ENCODE results near the gene CARMIL1.
"Not testable (repeated sequence)": the region's sequence is repeated elsewhere in the genome, so short reads cannot be mapped to it uniquely, and the experiment has no call there.

Gene CARMIL1

GRCh38 chr6:25278261-25278913 lies 787 bp upstream of the CARMIL1 start:
- no peak for DNase-seq

GRCh38 chr6:25279748-25280343 lies 672 bp downstream of the CARMIL1 start:
- no peak for DNase-seq

- DNase-seq = no peak
Measured at GRCh38 chr6:25280344-25281074, 1.3 kb downstream of the CARMIL1 start.

DNA sequence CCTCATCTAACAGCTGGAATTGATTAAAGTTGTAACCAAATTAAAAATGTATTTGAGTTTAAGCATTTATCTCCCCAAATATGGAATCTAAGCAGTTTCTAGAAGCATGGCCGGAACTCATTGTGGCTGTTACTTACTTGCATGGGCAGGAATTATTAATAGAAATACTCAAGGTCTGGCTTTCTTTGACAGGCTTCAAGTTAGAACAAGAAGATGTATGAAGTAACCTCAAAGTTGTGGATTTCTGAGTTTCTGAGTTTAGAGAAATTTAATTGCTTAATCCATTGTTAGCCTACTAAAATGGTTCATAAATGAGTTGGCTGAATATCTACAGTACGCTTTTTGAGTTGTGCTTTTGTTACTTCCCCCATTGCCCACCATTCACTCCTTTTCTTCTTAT lies 7.7 kb downstream of the CARMIL1 start:
- no peak for DNase-seq

GRCh38 chr6:25287941-25288340 lies 8.8 kb downstream of the CARMIL1 start:
- DNase-seq = no peak

GRCh38 chr6:25288518-25288917 lies 9.3 kb downstream of the CARMIL1 start:
- DNase-seq = no peak

GRCh38 chr6:25290306-25291060 lies 11.3 kb downstream of the CARMIL1 start:
- DNase-seq = no peak

- DNase-seq = no peak
Measured at GRCh38 chr6:25292384-25292783, 13.2 kb downstream of the CARMIL1 start.

GRCh38 chr6:25295651-25296050 lies 16.5 kb downstream of the CARMIL1 start:
- no peak for DNase-seq

DNA sequence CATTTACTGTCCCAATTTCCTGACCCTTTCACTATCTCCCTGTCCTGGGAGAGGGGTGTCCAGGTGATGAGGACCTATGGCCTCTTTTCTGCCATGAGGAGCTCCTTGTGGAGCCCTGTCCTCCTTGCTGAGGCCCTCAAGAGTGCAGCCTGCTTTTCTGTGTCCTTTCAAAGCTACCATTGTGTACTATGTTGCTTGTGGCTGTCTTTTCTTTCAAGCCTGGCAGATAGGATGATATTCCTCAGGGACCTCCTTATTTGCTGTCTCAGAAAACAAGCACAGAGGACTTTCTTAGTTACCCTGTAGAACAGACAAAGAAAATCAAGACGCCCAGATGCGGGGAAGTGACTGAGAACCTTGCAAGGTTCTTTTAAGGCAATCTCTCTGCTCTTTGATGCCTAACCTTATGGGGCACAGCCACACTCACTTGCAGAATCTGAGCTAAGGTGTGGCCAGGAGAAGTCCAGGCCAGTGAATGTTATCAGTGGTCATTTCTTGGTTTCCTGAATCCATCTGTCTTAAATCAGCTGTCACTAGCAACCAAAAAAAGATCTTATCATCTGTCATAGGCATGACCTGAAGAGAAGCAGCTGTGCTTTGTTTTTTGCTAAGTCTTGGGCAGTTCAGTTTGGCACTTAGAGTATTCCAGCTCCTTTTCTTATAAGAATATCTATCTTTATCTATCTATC lies 17.2 kb downstream of the CARMIL1 start:
- DNase-seq = no peak

DNA sequence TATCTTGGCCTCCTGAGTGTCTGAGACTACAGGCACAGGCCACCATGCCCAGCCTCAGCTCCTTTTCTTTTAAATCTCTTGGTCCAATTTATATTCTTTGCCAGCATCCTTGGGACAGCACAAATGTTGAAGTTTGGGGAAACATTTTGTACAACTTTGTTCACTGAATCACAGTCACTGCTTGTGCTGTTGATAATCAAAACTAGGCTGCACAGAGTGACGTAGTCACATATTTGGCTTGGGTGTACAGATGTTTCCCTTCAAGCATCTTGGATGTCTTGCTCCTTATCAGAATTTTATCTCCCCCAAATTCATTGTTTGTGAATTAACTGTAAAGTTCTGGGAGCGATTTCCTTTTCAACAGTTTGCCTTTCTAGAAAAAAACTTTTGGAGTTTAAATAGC lies 17.9 kb downstream of the CARMIL1 start:
- DNase-seq = no peak

DNA sequence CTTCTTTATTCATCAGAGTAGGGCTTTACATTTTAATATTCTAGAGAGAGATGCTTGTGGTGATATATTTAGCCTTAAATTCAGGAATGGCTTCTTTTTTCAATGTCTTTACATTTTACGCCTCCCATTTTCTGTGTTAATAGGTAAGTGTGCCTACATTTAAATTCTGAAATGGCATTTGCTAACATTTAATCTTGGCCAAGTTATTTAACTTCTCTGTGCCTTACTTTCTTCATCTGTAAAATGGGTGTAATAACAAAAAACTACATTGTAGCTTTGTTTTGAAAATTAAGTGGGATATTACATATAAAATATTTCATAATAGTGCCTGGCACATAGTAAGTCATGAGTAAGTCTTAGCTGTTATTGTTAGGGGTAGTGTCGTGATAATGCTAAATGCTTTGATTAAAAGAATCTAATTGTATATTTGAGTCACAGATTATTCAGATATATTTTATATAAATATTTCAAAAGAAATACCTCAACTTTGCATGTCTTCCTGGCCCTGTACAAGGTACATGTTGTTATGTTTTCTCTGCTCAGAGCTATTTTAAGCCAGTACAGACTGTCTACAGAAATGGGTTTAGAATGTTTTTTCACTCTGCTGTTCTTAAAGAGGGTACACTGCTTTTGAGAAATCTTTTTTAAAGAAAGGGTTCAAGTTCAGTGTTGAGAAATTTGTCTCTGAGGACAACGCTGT lies 18.8 kb downstream of the CARMIL1 start:
- DNase-seq = no peak

- DNase-seq = not testable (repeated sequence)
Measured at GRCh38 chr6:25298523-25298865, 19.3 kb downstream of the CARMIL1 start.

GRCh38 chr6:25301362-25301761 lies 22.2 kb downstream of the CARMIL1 start:
- DNase-seq = peak; percentile 95 to 96

GRCh38 chr6:25302151-25302550 lies 23.0 kb downstream of the CARMIL1 start:
- no peak for DNase-seq

GRCh38 chr6:25302677-25303128 lies 23.5 kb downstream of the CARMIL1 start:
- DNase-seq = no peak

DNA sequence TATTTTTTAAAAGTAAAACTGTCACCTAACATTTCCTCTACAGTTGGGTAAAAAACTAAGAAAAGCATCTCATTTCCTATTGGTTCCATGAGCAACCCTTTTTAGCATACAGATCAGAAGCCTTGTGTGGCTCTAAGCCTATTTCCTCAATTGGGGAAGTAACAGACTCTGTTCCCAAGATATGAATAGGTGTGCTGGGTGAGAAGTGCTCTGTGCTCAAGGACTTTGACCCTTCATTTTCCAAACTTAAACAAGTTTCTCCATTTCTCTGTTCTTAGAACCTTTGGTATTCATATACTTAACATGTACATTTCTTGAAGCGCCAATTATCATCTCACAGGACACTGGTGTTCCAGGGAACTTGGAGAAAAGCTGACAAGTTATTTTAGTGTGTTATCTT lies 24.1 kb downstream of the CARMIL1 start:
- no peak for DNase-seq

DNA sequence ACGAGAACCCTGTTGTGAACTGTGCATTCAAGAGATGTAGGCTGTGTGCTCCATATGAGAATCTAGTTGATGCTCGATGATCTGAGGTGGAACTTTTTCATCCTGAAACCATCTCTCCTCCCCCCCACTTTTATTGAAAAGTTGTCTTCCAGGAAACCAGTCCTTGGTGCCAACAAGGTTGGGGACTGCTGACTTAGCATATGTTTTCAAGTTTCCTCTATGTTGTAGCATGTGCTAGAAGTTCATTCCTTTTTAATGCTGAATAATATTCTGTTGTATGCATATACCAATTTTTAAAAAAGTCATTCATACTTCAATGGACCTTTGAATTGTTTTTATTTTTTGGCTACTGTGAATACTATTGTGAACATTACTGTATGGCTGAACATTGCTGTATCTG lies 27.2 kb downstream of the CARMIL1 start:
- no peak for DNase-seq

DNA sequence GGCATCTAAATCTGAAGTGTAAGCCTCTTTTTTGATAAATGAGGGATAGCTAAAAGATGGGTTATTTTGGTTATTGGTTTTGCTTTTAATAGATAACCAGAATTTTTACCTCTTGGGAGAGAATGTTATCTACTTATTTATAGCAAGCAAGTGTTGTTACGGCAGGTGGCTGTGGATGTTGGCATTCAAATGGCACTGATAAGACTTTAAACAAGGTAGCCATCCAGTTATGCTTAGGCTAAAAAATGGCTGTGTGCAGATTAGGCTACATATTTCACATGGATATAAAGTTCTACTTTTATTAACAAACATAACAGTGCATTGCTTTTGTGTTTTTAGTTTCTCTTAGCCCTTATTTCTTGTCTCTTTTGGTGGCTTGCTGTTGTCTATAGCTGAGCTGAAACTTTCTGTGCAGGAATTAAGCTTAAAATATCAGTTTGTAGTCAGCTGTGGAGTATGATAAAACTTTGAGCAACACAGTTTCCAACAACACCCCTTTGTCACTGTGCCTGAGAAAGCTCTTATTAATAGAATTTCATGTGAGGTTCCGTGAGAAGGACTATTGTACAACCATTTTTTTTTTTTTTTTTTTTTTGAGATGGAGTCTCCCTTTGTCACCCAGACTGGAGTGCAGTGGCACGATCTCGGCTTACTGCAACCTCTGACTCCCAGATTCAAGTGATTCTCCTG lies 28.8 kb downstream of the CARMIL1 start:
- DNase-seq = no peak

GRCh38 chr6:25309886-25310285 lies 30.7 kb downstream of the CARMIL1 start:
- no peak for DNase-seq

DNA sequence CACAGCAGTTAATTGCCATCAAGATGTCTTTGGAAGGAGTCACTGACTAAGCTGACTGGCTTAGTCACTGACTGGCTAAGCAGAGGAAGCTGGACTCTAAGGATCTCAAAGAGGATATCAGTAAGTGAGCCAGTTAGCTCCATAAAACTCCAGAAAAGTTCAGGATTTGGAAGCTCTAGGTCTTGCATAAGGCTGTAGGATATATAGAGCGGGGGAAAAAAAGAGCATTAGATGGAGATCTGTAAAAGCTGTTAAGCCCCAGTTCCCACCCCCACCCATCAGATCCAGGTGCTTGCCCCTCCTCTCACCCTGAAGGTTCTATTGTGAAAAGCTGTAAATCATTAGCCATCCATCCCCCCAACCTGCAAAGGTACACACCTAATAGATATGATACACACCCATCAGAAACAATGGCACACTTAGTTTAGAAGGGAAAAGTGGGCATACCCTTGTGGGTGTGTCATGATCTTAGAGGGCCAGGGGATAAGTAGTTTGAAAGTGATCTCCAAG lies 32.2 kb downstream of the CARMIL1 start:
- DNase-seq = no peak
